Ammon's horn (tissue), 1 donor: ENCODE results near the gene GMFB.
A peak's percentile ranks its signal among the peaks of the same experiment; 100 is the strongest.
"Not testable (repeated sequence)": the region's sequence is repeated elsewhere in the genome, so short reads cannot be mapped to it uniquely, and the experiment has no call there.

Experiments used
- DNase-seq: peaks from one replicate; pipeline ENCODE4 v3.0.0-alpha.2; 2016; ENCODE audit warnings: low spot score

Gene GMFB

DNA sequence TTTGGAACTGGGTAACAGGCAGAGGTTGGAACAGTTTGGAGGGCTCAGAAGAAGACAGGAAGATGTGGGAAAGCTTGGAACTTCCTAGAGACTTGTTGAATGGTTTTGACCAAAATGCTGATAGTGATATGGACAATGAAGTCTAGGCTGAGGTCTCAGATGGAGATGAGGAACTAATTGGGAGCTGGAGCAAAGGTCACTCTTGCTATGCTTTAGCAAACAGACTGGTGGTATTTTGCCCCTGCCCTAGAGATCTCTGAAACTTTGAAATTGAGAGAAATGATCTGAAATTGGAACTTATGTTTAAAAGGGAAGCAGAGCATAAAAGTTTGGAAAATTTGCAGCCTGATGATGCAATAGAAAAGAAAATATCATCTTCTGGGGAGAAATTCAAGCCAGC lies 30.2 kb downstream of the GMFB start:
- DNase-seq: not testable (repeated sequence)

DNA sequence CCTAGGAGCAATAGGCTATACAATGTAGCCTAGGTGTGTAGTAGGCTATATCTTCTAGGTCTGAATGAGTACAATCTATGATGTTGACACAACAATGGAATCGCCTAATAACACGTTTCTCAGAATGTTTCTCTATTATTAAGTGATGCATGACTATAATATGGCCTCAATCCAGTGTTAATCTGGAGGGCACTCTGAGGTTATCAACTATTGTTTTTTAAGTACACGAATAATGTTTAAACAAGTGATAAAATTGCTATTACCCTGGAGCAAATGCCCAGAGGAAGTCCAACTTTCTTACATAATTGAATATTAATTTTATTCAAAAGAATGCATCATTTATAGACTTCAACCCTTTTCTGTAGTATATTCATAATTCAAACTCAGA lies 31.2 kb downstream of the GMFB start:
- DNase-seq: no peak

DNA sequence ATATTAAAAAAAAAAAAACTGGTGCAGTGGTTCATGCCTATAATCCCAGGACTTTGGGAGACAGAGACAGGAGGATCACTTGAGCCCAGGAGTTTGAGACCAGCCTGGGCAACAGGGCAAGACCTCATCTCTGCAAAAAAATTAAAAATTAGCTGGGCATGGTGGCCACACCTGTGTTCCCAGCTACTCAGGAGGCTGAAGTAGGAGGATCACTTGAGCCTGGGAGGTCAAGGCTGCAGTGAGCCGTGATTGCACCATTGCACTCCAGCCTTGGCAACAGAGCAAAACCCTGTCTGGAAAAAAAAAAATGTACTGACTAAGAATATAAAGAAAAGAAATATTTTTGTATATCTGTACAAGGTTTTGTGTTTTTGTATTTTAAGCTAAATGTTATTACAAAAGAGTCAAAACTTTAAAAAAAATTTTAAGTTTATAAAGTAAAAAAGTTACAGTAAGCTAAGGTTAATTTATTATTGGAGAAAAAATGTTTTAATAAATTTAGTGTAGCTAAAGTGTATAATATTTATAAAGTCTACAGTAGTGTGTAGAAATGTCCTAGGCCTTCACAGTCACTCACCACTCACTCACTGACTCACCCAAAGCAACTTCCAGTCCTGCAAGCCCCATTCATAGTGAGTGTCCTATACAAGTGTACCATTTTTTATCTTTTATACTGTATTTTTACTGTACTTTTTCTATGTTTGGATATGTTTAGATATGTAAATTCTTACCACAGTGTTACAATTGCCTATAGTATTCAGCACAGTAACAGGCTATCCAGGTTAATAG lies 31.8 kb downstream of the GMFB start:
- not testable (repeated sequence) for DNase-seq

DNA sequence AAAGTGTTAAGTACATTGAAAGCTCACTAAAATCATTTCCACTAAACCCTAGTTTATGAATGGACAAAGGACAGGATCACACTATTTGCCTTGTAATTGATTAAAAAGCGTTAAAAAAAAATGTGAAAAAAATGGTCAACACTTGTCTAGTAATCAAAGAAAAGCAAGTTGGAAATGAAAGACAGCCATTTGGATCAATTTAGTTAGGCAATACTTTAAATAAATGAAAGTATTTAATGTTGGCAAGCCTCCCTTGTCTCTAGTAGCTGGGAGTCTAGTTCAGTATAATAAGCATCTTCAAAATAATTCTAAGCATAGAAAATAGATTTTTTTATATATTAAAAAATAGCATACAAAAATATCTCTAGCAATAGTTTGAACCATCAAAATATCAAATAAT lies 33.4 kb downstream of the GMFB start:
- no peak for DNase-seq

DNA sequence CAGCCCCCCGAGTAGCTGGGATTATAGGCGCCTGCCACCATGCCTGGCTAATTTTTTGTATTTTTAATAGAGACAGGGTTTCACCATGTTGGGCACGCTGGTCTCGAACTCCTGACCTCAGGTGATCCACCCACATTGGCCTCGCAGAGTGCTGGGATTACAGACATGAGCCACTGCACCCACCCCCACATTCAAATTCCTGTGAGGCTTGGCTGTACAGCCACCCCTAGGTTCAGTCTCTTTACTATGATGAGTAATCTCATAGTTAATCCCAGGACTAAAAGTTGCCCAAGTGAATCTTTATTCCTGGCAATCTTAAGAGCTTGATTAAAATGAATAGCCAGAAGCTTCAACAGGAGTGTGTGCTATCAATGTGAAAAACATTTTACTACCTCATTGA lies 34.8 kb downstream of the GMFB start:
- not testable (repeated sequence) for DNase-seq

DNA sequence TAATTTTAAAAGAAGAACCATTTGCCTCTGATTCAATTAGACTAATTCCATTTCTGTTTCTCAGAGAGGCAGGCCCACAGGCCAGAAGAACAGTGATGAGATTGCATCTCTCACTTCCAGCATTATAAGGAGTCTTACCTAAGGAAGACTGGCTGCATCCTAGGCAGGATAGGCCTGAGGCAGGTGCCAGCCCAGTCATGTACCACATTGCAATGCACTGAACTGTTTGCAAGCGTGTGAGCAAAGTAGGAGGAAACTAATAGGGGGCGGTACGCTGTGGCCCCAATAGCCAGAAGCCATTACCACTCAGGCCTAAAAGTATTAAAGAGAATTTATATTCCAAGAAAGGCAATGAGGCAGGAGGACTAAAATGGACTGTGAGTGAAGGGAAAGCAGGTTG lies 35.5 kb downstream of the GMFB start:
- DNase-seq: no peak

DNA sequence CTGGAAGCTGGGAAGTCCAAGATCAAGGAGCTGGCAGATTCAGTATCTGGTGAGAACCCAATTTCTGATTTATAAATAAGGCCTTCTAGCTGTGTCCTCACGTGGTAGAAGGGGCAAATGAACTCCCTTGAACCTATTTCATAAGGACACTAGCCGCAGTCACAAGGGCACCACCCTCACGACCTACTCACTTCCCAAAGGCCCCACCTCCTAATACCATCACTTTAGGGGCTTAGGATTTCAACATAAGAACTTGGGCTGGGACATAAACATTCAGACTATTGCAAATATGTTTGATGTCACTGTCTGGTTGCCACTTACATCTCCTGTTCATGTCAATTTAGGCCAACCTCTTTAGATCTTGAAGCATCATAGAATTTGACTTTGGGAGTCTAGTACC lies 36.8 kb downstream of the GMFB start:
- DNase-seq: no peak

DNA sequence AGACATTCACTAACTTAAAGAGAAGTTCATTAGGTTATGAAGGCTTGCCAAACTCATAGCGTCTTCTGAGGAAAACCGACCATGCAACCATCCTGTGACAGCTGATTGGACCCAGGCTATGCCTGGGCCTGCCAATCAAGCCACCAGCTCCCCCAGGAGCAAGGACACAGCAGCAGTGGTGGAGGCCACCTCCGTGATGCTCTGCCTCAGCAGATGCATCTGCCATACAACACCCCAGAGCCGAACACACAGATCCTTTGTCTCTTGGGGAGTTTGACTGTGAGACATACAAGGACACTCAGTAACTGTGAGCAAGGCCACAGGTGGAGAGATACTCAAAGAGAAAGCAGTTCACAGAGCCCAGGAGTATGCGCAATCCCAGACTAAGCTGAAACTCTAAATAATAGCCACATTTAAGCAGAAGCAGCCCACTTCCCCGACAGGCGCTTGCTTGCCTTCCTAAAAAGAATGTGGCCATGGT lies 37.6 kb downstream of the GMFB start:
- DNase-seq: no peak

DNA sequence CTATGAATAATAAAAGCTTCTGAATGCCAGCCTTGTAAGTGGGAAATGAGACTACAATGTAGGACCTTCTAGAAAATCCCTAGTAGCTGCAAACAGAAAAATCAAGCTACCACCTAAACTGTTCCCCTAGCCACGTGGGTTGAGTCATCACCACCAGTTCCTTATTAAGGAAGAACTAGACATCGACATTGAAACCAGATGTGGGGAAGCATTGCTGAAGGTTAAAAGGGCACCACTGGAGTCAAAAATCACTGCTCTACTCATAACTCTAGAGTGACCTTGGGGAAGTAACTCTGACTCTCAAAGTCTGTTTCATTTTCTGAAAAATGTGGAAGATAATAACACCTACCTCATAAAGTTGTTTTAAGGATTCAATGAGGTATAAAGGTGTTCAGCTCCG lies 38.2 kb downstream of the GMFB start:
- no peak for DNase-seq

DNA sequence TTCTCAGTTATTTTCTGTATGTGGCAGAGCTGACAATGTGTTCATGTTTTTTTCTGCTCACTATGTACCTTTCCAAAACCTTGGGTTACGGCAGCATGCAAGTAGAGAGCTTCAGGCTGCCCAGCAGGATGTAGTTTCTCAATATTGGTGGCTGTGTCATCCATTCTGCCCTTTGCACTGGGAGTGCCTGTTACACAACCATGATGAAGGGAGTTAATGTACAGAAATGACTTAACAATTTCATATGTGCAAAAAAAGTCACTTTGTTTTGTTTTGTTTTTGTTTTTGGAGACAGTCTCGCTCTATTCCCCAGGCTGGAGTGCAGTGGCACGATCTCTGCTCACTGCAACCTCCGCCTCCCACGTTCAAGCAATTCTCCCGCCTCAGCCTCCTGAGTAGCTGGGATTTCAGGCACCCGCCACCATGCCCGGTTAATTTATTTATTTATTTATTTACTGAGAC lies 41.5 kb downstream of the GMFB start:
- DNase-seq: no peak

DNA sequence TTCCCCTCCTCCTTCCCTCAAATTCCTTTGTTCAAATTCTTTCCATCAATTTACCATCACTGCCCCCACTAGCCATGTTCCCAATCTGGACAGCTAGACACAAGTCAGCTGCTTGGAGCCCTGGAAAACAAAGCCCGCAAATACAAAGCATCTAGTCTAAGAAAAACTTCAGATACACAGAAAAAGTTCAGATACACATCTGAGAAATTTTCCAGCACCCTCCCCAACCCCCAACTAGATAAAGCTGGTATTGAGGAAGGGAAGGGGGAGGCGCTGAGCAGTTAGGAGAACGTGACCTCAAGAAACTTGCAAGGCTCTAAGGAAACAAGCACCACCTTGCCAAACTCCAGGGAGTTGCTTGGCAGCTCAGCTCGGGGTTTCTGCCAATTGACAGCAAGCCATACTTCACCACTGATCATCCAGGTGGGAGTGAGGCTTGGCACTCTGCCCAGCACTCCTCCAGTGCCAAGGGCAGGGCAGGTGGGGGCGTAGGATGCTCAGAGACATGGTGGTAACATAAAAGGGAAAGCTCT lies 42.6 kb downstream of the GMFB start:
- DNase-seq: peak; percentile 25

DNA sequence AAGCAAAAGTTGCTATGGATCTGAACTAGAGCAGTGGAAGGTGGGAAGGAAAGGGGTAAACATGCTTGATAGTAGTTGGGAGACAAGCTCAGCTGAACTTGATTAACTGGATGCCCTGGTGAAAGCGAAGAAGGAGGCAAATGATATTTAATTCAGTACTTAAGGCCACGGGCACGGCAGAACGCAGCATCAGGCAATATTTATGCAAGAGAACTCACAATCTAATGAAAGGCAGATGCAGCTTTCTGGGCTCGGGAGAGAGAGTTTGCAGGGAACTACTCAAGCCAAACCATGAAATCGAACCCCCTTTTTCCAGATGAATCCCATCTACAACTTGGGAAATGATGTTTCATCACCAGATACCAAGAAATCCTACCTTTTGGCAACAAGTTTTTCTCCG lies 44.1 kb downstream of the GMFB start:
- DNase-seq: no peak

DNA sequence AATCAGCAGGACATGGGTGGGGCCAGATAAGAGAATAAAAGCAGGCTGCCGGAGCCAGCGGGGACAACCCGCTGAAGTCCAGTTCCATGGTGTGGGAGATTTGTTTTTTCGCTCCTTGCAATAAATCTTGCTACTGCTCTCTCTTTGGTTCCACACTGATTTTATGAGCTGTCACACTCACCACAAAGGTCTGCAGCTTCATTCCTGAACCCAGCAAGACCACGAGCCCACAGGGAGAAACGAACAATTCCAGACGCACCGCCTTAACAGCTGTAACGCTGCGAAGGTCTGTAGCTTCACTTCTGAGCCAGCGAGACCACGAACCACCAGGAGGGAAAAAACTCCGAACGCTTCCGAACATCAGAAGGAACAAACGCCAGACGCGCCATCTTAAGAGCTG lies 44.8 kb downstream of the GMFB start:
- DNase-seq: no peak

DNA sequence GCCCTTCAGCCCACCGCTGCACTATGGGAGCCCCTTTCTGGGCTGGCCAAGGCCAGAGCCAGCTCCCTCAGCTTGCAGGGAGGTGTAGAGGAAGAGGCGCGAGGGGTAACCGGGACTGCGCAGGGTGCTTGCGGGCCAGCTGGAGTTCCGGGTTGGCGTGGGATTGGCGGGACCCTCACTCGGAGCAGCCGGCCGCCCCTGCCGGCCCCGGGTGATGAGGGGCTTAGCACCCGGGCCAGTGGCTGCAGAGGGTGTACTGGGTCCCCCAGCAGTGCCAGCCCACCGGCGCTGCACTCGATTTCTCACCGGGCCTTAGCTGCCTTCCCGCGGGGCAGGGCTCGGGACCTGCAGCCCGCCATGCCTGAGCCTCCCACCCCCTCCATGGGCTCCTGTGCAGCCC lies 45.8 kb downstream of the GMFB start:
- not testable (repeated sequence) for DNase-seq

DNA sequence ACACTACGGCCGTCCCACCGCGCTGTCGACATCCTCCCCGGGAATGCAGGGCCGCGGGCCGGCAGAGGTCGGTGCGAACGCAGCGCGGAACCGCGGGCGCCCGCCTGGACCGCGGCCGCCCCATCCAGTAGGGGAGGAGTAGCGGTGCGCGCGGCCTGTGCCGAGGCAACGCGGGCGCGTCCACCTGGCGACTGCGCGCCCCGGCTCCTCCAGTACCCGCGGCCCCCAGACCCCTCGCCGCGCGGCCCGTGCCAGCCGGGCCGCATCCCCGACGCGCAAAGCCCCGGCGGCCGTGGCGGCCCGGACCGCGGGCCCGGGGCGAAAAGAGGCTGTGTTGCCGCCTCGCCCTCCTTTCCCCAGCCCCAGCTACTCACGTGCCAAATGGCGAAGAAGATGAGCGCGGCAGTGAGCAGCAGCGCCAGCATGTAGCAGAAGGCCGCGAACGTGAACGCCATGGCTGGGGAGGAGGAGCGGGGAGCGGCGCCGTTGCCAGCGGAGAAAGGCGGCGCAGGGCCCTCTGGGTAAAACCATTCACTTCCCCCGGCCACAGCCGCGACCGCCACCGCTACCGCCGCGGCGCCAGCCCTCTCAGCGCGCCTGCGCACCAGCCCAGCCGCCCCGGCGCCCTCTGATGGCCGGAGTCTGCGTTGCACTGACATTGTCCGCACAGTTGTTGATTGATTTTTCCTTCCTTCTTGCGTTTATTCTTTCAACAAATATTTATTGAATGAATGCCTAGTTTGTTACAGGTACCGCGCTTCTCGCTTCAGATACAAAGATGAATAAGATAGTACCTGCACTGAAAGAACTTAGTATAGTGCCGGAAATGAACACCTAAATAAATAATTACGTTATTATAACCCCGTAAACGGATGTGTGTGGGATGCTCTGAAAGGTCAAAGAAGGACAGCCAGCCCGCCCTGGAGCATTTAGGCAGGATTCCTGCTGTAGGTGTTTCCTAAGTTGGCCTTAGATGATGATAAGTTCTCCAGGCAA lies 47.6 kb downstream of the GMFB start, which contains the start of gene CNIH1:
Gene CNIH1, minus strand, starts transcription at position 502 of the 996 bp plus-strand sequence. Its CDS starts 47 bp downstream, at position 455.
- DNase-seq: peak; percentile 92

DNA sequence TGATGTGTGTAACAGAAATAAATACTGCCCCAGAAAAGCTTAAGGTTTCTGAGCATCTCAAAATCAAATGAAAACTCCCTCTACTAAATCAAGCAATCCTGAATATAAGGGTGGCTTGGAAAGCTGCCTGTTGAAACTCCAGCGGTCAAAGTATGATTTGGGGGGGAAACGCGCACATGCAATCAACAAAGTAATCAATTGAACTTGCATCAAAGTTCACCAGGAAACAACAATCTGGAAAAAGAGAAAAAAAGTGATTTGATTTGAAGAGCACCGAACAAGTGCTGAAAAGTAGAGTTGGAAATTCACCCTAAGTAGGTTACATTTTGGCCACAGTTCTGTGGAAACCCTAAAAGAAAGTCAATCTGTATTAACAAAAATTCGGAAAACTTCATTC lies 48.3 kb downstream of the GMFB start:
- DNase-seq: no peak

DNA sequence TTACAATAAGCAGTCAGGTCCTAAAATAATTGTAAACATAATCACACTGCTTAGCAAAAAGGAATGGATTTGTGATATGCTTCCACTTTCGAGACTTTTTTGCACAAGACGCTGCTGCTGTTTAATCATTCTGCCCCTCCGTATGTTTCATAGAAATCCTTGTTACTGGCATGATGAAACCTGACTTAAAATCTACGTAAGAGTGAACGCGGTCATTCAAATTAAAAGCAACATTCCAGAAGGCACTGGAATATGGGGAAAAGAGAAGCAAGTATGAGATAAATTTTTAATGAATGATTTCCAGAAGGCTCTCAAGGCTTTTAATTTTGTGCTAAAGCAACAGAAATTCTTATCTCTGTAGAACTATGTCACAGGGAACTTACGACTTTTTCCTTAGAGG lies 48.7 kb downstream of the GMFB start:
- no peak for DNase-seq

DNA sequence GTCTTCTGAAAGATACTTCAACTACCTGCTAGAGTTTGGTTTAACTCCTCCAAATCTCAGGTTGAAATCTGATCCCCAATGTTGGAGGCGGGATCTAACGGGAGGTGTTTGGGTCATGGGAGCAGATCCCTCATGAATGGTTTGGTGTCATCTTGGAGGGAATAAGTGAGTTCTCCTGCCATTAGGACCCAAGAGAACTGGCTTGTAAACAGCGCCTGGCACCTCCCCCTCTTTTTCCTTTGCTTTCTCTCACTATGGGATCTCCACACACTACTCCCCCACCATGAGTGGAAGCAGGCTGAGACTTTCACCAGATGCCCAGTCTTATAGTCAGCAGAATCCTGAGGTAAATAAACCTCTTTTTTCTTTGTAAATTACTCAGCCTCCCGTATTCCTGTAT lies 50.1 kb downstream of the GMFB start:
- no peak for DNase-seq

DNA sequence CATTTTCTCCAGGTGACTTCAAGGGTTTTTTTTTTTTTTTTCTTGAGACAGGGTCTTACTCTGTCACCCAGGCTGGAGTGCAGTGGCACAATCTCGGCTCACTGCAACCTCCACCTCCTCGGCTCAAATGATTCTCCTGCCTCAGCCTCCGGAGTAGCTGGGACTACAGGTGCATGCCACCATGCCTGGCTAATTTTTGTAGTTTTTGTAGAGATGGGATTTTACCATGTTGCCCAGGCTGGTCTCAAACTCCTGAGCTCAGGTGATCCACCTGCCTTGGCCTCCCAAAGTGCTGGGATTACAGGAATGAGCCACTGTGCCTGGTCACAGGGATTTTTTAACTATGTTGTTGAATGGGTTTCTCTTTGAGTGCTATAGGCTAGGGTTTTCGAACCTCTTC lies 50.8 kb downstream of the GMFB start:
- not testable (repeated sequence) for DNase-seq

DNA sequence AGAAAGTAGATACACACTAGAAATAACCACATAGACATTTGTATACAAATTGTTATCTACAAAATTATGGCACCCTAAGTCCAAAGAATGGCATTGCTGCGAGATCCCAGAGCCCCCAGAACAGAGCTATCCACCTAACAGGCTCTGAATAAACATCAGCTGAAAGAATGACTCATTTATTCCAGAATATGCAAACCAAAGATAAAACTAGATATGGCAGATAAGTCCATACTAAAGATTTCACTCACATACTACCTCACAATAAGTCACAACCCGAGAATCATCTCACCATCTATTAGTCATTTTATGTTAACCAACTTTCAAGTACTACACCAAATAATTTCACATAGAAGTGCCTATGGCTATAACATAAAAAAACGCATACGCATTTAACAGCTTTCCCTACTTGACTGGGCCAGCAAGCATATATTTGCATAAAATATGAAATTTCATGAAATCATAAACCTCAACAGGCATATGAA lies 53.2 kb downstream of the GMFB start:
- no peak for DNase-seq

DNA sequence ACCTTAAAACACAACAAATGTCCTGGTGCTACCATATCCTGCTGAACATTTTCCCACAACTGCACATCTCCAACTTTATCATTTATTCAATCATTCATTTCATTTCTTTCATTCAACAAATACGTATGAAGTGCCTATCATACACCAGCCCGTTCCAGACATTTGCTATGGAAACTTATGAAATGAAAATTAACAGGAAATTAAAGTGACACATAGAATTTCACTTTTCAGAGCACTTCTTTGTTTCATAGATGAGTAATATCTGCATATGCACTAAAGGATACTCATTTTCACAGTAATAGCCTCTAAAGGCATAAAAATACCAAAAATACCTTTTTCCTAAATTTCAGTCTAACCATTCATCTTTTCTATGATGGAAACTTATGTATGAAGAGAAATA lies 60.3 kb downstream of the GMFB start:
- DNase-seq: no peak

DNA sequence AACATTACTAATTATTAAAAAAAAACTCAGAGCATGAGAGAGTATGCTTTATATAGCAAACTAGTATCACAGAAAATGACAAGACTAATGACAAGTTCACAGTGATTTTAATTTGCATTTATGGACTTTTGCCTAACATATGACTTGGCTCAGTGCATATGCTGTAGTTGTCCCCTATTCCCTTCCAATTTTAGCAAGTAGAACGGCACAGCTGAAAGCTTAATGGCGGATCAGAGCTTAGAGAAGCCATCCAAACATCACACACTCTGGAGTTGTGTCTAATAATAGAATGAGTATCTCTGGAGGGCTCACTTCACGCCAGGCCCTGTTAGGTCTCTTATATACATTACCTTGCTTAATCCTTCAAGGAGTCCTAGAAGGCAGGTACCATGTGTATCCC lies 60.9 kb downstream of the GMFB start:
- no peak for DNase-seq
